ENCODE data around the gene ABAT. TPM values are rescaled to one million over a fixed set of nuclear protein-coding genes. Genes with fewer than 3 reads are reported as not detected.

The ABAT gene
- total and polyA plus RNA-seq, 10 of the 15 experiments (the other 5 are each of a cell fraction or from before 2014, with no cell fraction given) = 1.0 to 10.6 (median 1.9) TPM

DNA sequence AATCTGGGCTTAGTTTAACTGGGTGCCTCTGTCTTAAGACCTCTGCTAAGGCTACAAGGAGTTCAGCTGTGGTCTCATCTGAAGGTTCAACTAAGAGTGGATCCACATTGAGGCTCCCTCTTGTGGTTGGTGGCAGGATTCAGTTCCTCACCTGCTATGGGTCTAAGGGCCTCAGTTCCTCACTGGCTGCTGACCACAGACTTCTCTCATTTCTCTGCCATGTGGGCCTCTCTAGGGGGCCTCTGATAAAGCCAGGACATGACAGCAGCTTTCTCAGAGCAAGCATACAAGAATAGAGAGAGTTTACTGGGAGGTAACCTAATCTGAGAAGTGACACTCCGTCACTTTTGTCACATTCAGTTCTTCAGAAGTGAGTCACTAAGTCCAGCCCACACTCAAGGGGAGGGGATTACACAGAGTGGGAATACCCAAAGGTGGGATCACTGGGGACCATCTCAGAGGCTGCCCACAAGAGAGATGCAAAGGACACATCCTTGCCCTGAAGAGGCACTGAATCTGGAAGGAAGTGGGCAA lies 19.2 kb upstream of the ABAT start (continued):
- TF ChIP-seq ZBTB33 (IDR thresholded peaks at IDR 0.05) (no peak), POU2F2 (IDR thresholded peaks at IDR 0.05; ENCODE audit: borderline replicate concordance, low read depth, low read length) (no peak), IKZF1 (conservative IDR thresholded peaks at IDR 0.05) (peak; percentile 48; the same call in 1 of the 2 replicates), EED (IDR thresholded peaks at IDR 0.05; ENCODE audit: low read depth) (no peak), EGR1 (IDR thresholded peaks at IDR 0.05; ENCODE audit: borderline replicate concordance in 1 of 2, low read depth in 2 of 2, low read length in 2 of 2) (no peak), MYB (IDR thresholded peaks at IDR 0.05; ENCODE audit: borderline replicate concordance, low read depth, low read length) (no peak), CREB1 (IDR thresholded peaks at IDR 0.05; ENCODE audit: low read depth) (no peak), BCL11A (IDR thresholded peaks at IDR 0.05; ENCODE audit: low read depth, low read length) (peak; percentile 63), ASH2L (IDR thresholded peaks at IDR 0.05; ENCODE audit: borderline replicate concordance, low read depth) (no peak), IRF3 (IDR thresholded peaks at IDR 0.05) (no peak), CEBPZ (IDR thresholded peaks at IDR 0.05; ENCODE audit: low read depth, low read length) (no peak), ZZZ3 (IDR thresholded peaks at IDR 0.05; ENCODE audit: control insufficient read depth, insufficient read length, low read depth) (no peak), SREBF1 (IDR thresholded peaks at IDR 0.05; ENCODE audit: low read length) (no peak), CHD1 (IDR thresholded peaks at IDR 0.05; ENCODE audit: low read depth, low read length) (no peak), YY1 (IDR thresholded peaks at IDR 0.05; ENCODE audit: low read depth, low read length) (no peak), FOXM1 (IDR thresholded peaks at IDR 0.05; ENCODE audit: low read depth, low read length) (0 out of 2 replicates have a peak, but pooled peaks have one; percentile 54), E2F8 (IDR thresholded peaks at IDR 0.05; ENCODE audit: low read depth, partially characterized antibody) (no peak), CBFB (IDR thresholded peaks at IDR 0.05; ENCODE audit: low read depth) (peak; percentile 65; the same call in 1 of the 2 replicates), ZNF207 (IDR thresholded peaks at IDR 0.05; ENCODE audit: borderline replicate concordance) (no peak), IRF4 (IDR thresholded peaks at IDR 0.05; ENCODE audit: low read depth, low read length) (peak; percentile 66; the same call in 1 of the 2 replicates), FOS (IDR thresholded peaks at IDR 0.05; ENCODE audit: borderline replicate concordance, extremely low read depth, insufficient read length) (no peak), SIX5 (IDR thresholded peaks at IDR 0.05; ENCODE audit: low read depth, low read length, severe bottlenecking) (no peak)

Data from GM12878 (cell line).